GM18520 (cell line): Measurements from ENCODE around the gene UBE4B.

ENCODE experiments used
- ATAC-seq: cut with Tn5 transposase; IDR thresholded peaks from one replicate; pipeline ENCODE4 v1.9.1; 2021; ENCODE audit not compliant: unreplicated experiment

The UBE4B gene

GRCh38 chr1:10108948-10109708, 76.4 kb downstream of the UBE4B start:
- ATAC-seq: no peak

- no peak for ATAC-seq
These were observed 80.7 kb downstream of the UBE4B start for GRCh38 chr1:10113501-10113900.

GRCh38 chr1:10114746-10115145, 82.0 kb downstream of the UBE4B start:
- no peak for ATAC-seq

GRCh38 chr1:10117132-10117531, 84.4 kb downstream of the UBE4B start:
- ATAC-seq: no peak

- ATAC-seq: no peak
These were observed 85.1 kb downstream of the UBE4B start for GRCh38 chr1:10117865-10118264.

- no peak for ATAC-seq
These were observed 88.9 kb downstream of the UBE4B start for GRCh38 chr1:10121688-10122087.

GRCh38 chr1:10122926-10123325, 90.2 kb downstream of the UBE4B start:
- no peak for ATAC-seq

- no peak for ATAC-seq
These were observed 95.5 kb downstream of the UBE4B start for GRCh38 chr1:10128101-10128765.

- ATAC-seq: no peak
These were observed 99.6 kb downstream of the UBE4B start for GRCh38 chr1:10132316-10132715.

GRCh38 chr1:10132852-10133251, 100.1 kb downstream of the UBE4B start:
- ATAC-seq: no peak

GRCh38 chr1:10140981-10141380, 108.2 kb downstream of the UBE4B start:
- ATAC-seq: no peak

- ATAC-seq: no peak
These were observed 111.3 kb downstream of the UBE4B start for GRCh38 chr1:10143961-10144485.

GRCh38 chr1:10146391-10146790, 113.6 kb downstream of the UBE4B start:
- ATAC-seq: no peak

GRCh38 chr1:10149231-10149630, 116.5 kb downstream of the UBE4B start:
- ATAC-seq: no peak

- ATAC-seq: no peak
These were observed 120.0 kb downstream of the UBE4B start for GRCh38 chr1:10152709-10153284.

- ATAC-seq: no peak
These were observed 122.4 kb downstream of the UBE4B start for GRCh38 chr1:10155087-10155712.

GRCh38 chr1:10160173-10160572, 127.4 kb downstream of the UBE4B start:
- no peak for ATAC-seq

- ATAC-seq: no peak
These were observed 128.2 kb downstream of the UBE4B start for GRCh38 chr1:10160907-10161490.

GRCh38 chr1:10161541-10162290, 129.0 kb downstream of the UBE4B start:
- no peak for ATAC-seq

- no peak for ATAC-seq
These were observed 136.3 kb downstream of the UBE4B start for GRCh38 chr1:10168912-10169514.
